Stimulated activated naive CD4-positive, alpha-beta T cell (primary cell): ENCODE measurements around the gene S100A14.
"Not testable (repeated sequence)": the region's sequence is repeated elsewhere in the genome, so short reads cannot be mapped to it uniquely, and the experiment has no call there.

Source experiments
- DNase-seq, 6 experiments: peaks; one replicate each; lab custom pipeline; 2025; lab: John Stamatoyannopoulos, UW

The S100A14 gene

GRCh38 chr1:153614906-153615305 is 1.2 kb downstream of the S100A14 start:
- no peak for DNase-seq

GRCh38 chr1:153614189-153614900 is 1.8 kb downstream of the S100A14 start:
- DNase-seq: no peak

GRCh38 chr1:153613406-153613805 is 2.7 kb downstream of the S100A14 start:
- DNase-seq: no peak

- no peak for DNase-seq
Measured at GRCh38 chr1:153612755-153613331, 3.3 kb downstream of the S100A14 start, which contains the start of gene S100A16. S100A16 (minus strand) TSS chr1:153613137; CDS start chr1:153608151, 4,986 bp downstream.

- DNase-seq: no peak
Measured at GRCh38 chr1:153612111-153612754, 3.9 kb downstream of the S100A14 start.

- no peak for DNase-seq
Measured at GRCh38 chr1:153611356-153611755, 4.8 kb downstream of the S100A14 start.

- no peak for DNase-seq
Measured at GRCh38 chr1:153610811-153611301, 5.3 kb downstream of the S100A14 start.

- no peak for DNase-seq
Measured at GRCh38 chr1:153610334-153610733, 5.8 kb downstream of the S100A14 start.

- DNase-seq: no peak
Measured at GRCh38 chr1:153609585-153609907, 6.6 kb downstream of the S100A14 start.

GRCh38 chr1:153608742-153609584 is 7.2 kb downstream of the S100A14 start:
- DNase-seq: no peak

- DNase-seq: no peak
Measured at GRCh38 chr1:153608089-153608682, 7.9 kb downstream of the S100A14 start.

- no peak for DNase-seq
Measured at GRCh38 chr1:153607381-153607780, 8.7 kb downstream of the S100A14 start.

- DNase-seq: no peak
Measured at GRCh38 chr1:153606194-153606593, 9.9 kb downstream of the S100A14 start.

GRCh38 chr1:153602749-153603148 is 13.4 kb downstream of the S100A14 start:
- DNase-seq: no peak

- no peak for DNase-seq
Measured at GRCh38 chr1:153599847-153600246, 16.3 kb downstream of the S100A14 start.

- DNase-seq: peak in 1 of 6 experiments; percentile 5
Measured at GRCh38 chr1:153598309-153599172, 17.6 kb downstream of the S100A14 start.

GRCh38 chr1:153597206-153597605 is 18.9 kb downstream of the S100A14 start:
- no peak for DNase-seq

GRCh38 chr1:153592748-153593147 is 23.4 kb downstream of the S100A14 start:
- no peak for DNase-seq

GRCh38 chr1:153588482-153588881 is 27.6 kb downstream of the S100A14 start:
- no peak for DNase-seq

- DNase-seq: not testable (repeated sequence)
Measured at GRCh38 chr1:153588033-153588432, 28.1 kb downstream of the S100A14 start.

GRCh38 chr1:153587314-153587713 is 28.8 kb downstream of the S100A14 start:
- no peak for DNase-seq
